HCT116 (cell line): ENCODE data around the gene ZCCHC2. TPM values are rescaled to one million over a fixed set of nuclear protein-coding genes. Genes with fewer than 3 reads are reported as not detected.

ENCODE experiments used
- ATAC-seq: fragments of 200-7000 bp; cut with Tn5 transposase; 2 replicates; pipeline ENCODE4 v1.9.1; 2020; ENCODE audit warnings: mild to moderate bottlenecking, moderate library complexity
- BruUV-seq: library from RNA; stranded (reverse); fragments of 400-500 nt; replicated peaks from 2 replicates; lab custom pipeline; 2021; lab: Mats Ljungman, UMichigan
- CTCF ChIA-PET: fragments of 300-600 bp; sonication (Branson Sonifier 250); formaldehyde crosslinking; loops from one replicate; lab custom pipeline; 2021; ENCODE audit warnings: antibody characterized with exemption; lab: Charles Lee
- POLR2A ChIA-PET: fragments of 300-600, 350-600 bp; sonication (Branson Sonifier 250); formaldehyde crosslinking; loops from one replicate; lab custom pipeline; 2021; ENCODE audit warnings: antibody characterized with exemption; lab: Charles Lee
- RAD21 ChIA-PET, 2 experiments: fragments of 300-600 bp; sonication (Branson Sonifier 250); formaldehyde crosslinking; loops; one replicate each; lab custom pipeline; 2023; ENCODE audit warnings: low total read pairs in 2 of 2; ENCODE audit not compliant: uncharacterized antibody in 2 of 2, unreplicated experiment in 2 of 2, low non-redundant PET in 1 of 2; lab: Charles Lee
- DNase-seq: peaks from one replicate; pipeline ENCODE4 v3.0.0-alpha.2; 2010; ENCODE audit warnings: low read depth, low spot score
- H2AFZ ChIP-seq: fragments of 200-600 bp; shearing (Covaris generic), sonication (generic); 2 replicates; pipeline ENCODE4 v1.6.1; 2017; ENCODE audit warnings: low read depth, mixed run types, mixed read lengths, antibody characterized with exemption, low read length; ENCODE audit not compliant: poor library complexity, severe bottlenecking
- H3K27ac ChIP-seq: 2 replicates; pipeline ENCODE4 v1.5.1; 2012; ENCODE audit warnings: low read depth, low read length
- H3K27me3 ChIP-seq: fragments of 200-600 bp; sonication (generic); 2 replicates; pipeline ENCODE4 v1.6.1; 2016; ENCODE audit warnings: mixed run types, low read length, mixed read lengths; ENCODE audit not compliant: insufficient read depth
- H3K36me3 ChIP-seq, 2 experiments: fragments of 200-500 bp in 1 of 2; fragments of 200-600 bp in 1 of 2; sonication (Bioruptor generic) in 1 of 2; sonication (generic) in 1 of 2; 2 replicates each; pipeline versions ENCODE4 v1.5.1 to v1.6.1; 2014 to 2016; ENCODE audit warnings: low read length in 2 of 2, inconsistent platforms in 1 of 2, mixed read lengths in 1 of 2, mixed run types in 1 of 2; ENCODE audit not compliant: insufficient read depth in 2 of 2, control insufficient read depth in 1 of 2
- H3K4me1 ChIP-seq, 2 experiments: fragments of 200-600 bp in 1 of 2; sonication (generic) in 1 of 2; 2 replicates each; pipeline versions ENCODE4 v1.5.1 to v1.6.1; 2012 to 2017; ENCODE audit warnings: low read length in 2 of 2, inconsistent platforms in 1 of 2, mild to moderate bottlenecking in 1 of 2, mixed read lengths in 1 of 2, mixed run types in 1 of 2, moderate library complexity in 1 of 2; ENCODE audit not compliant: insufficient read depth in 2 of 2, control insufficient read depth in 1 of 2
- H3K4me2 ChIP-seq: fragments of 200-600 bp; sonication (generic); 2 replicates; pipeline ENCODE4 v1.6.1; 2017; ENCODE audit warnings: mixed run types, low read length, mixed read lengths
- H3K4me3 ChIP-seq, 2 experiments: fragments of 200-600 bp in 1 of 2; sonication (generic) in 1 of 2; replicated peaks in 1 of 2; 2 replicates each; pipeline ENCODE4 v1.5.1; 2011 to 2016; ENCODE audit warnings: low read length in 2 of 2, control low read depth in 1 of 2, low read depth in 1 of 2, mild to moderate bottlenecking in 1 of 2, mixed read lengths in 1 of 2, mixed run types in 1 of 2
- H3K79me2 ChIP-seq: fragments of 200-600 bp; sonication (generic); 2 replicates; pipeline ENCODE4 v1.6.1; 2017; ENCODE audit warnings: mild to moderate bottlenecking, mixed run types, low read length, moderate library complexity, mixed read lengths; ENCODE audit not compliant: insufficient read depth
- H3K9ac ChIP-seq: fragments of 200-600 bp; sonication (generic); 2 replicates; pipeline ENCODE4 v1.6.1; 2016; ENCODE audit warnings: low read length, mixed read lengths
- H3K9me2 ChIP-seq: fragments of 200-600 bp; sonication (generic), shearing (Covaris generic); 2 replicates; pipeline ENCODE4 v1.6.1; 2017; ENCODE audit warnings: mixed run types, mild to moderate bottlenecking, moderate library complexity; ENCODE audit not compliant: insufficient read depth
- H3K9me3 ChIP-seq, 2 experiments: fragments of 200-500 bp in 1 of 2; fragments of 200-600 bp in 1 of 2; sonication (Bioruptor generic) in 1 of 2; sonication (generic) in 1 of 2; 2 replicates each; pipeline ENCODE4 v1.6.1; 2014 to 2017; ENCODE audit warnings: low read length in 2 of 2, mixed read lengths in 2 of 2, inconsistent platforms in 1 of 2, low read depth in 1 of 2, mild to moderate bottlenecking in 1 of 2, mixed run types in 1 of 2, moderate library complexity in 1 of 2; ENCODE audit not compliant: control insufficient read depth in 1 of 2, insufficient read depth in 1 of 2
- H4K20me1 ChIP-seq: fragments of 200-600 bp; sonication (generic), shearing (Covaris generic); 2 replicates; pipeline ENCODE4 v1.6.1; 2017; ENCODE audit warnings: mixed run types, mild to moderate bottlenecking, moderate library complexity; ENCODE audit not compliant: insufficient read depth
- CBX3 ChIP-seq: IDR thresholded peaks from 2 replicates; pipeline ENCODE4 v1.6.1; 2012; ENCODE audit warnings: low read depth
- CTCF ChIP-seq, 3 experiments: fragments of 200-600 bp in 1 of 3; sonication (generic) in 1 of 3; IDR thresholded peaks in 2 of 3; conservative IDR thresholded peaks in 1 of 3; 2 replicates each; pipeline ENCODE4 v1.5.1; 2012 to 2017; ENCODE audit warnings: low read depth in 2 of 3, low read length in 2 of 3, antibody characterized with exemption in 1 of 3, borderline replicate concordance in 1 of 3, control low read depth in 1 of 3, mild to moderate bottlenecking in 1 of 3, mixed read lengths in 1 of 3, mixed run types in 1 of 3, moderate library complexity in 1 of 3; ENCODE audit not compliant: insufficient read depth in 1 of 3
- EGR1 ChIP-seq: IDR thresholded peaks from 2 replicates; pipeline ENCODE4 v1.6.1; 2012; ENCODE audit warnings: low read depth
- ELF1 ChIP-seq: IDR thresholded peaks from 2 replicates; pipeline ENCODE4 v1.6.1; 2012; ENCODE audit warnings: low read depth, borderline replicate concordance
- EZH2phosphoT487 ChIP-seq: fragments of 200-600 bp; IDR thresholded peaks from 2 replicates; pipeline ENCODE4 v1.6.1; 2018; ENCODE audit warnings: antibody characterized with exemption, borderline replicate concordance
- FOSL1 ChIP-seq: IDR thresholded peaks from 2 replicates; pipeline ENCODE4 v1.6.1; 2012; ENCODE audit warnings: low read depth
- JUND ChIP-seq: IDR thresholded peaks from 2 replicates; pipeline ENCODE4 v1.6.1; 2012
- POLR2A ChIP-seq: IDR thresholded peaks from 2 replicates; pipeline ENCODE4 v1.7.0; 2011; ENCODE audit warnings: borderline replicate concordance; ENCODE audit not compliant: insufficient read depth, insufficient read length; ENCODE audit errors: extremely low read depth
- POLR2AphosphoS5 ChIP-seq: IDR thresholded peaks from 2 replicates; pipeline ENCODE4 v1.6.1; 2011; ENCODE audit warnings: mild to moderate bottlenecking, low read depth, low read length, moderate library complexity
- RAD21 ChIP-seq: IDR thresholded peaks from 2 replicates; pipeline ENCODE4 v1.6.1; 2012; ENCODE audit warnings: low read depth, mild to moderate bottlenecking
- REST ChIP-seq: IDR thresholded peaks from 2 replicates; pipeline ENCODE4 v1.6.1; 2012; ENCODE audit warnings: low read depth
- SRF ChIP-seq: IDR thresholded peaks from 2 replicates; pipeline ENCODE4 v1.6.1; 2012; ENCODE audit warnings: low read depth
- TCF7L2 ChIP-seq: IDR thresholded peaks from 2 replicates; pipeline ENCODE4 v1.7.0; 2011; ENCODE audit warnings: borderline replicate concordance, inconsistent platforms; ENCODE audit not compliant: insufficient read depth, insufficient read length; ENCODE audit errors: extremely low read depth
- YY1 ChIP-seq: IDR thresholded peaks from 2 replicates; pipeline ENCODE4 v1.6.1; 2011; ENCODE audit warnings: low read length, low read depth, moderate library complexity, mild to moderate bottlenecking; ENCODE audit not compliant: insufficient replicate concordance; ENCODE audit errors: extremely low read depth
- intact Hi-C: fragments of 100-400 bp; cut with micrococcal nuclease; formaldehyde crosslinking; loops from 2 replicates; pipeline ENCODE4 v1.10.0; 2022
- total RNA-seq: library from RNA; stranded (reverse); gene quantifications from one replicate; pipeline ENCODE4 v1.2.1, GENCODE V29; 2021; ENCODE audit not compliant: unreplicated experiment
- TF ChIP-seq, protein P1 (sequence below): IDR thresholded peaks from 2 replicates; pipeline ENCODE4 v1.6.1; 2011; ENCODE audit warnings: mild to moderate bottlenecking, low read length, moderate library complexity; ENCODE audit not compliant: insufficient replicate concordance; ENCODE audit errors: extremely low read depth

Gene ZCCHC2
- total RNA-seq, 1 experiment from 2014 or later: 17.7 TPM

GRCh38 chr18:62564044-62564443 lies 41.2 kb downstream of the ZCCHC2 start:
- Histone ChIP-seq H3K9me2 (no peaks in the 10 kb centered on the region), H3K27me3 (no peaks in the 10 kb centered on the region), H3K36me3 (peaks cover 10 to 19% of the 10 kb centered on the region in 2 experiments), H3K4me3 (no peak overlapping the region), H3K79me2 (no peaks in the 10 kb centered on the region), H2AFZ (no peak overlapping the region), H3K9ac (no peak overlapping the region), H3K4me2 (no peak overlapping the region), H3K27ac (no peak overlapping the region), H4K20me1 (no peaks in the 10 kb centered on the region), H3K4me1 (no peaks in the 10 kb centered on the region), H3K9me3 (no peaks in the 10 kb centered on the region)
- ChIA-PET POLR2A (no interaction called here), CTCF (no interaction called here), RAD21 (no interaction called here)
- DNase-seq: no peak
- no peak for ATAC-seq
- no peak for TF ChIP-seq REST
- TF ChIP-seq SRF: no peak
- TF ChIP-seq TCF7L2: no peak
- no peak for TF ChIP-seq CTCF (IDR thresholded peaks at IDR 0.05 in 2 of 3, conservative IDR thresholded peaks at IDR 0.05 in 1 of 3; ENCODE audit: borderline replicate concordance in 1 of 3, insufficient read depth in 1 of 3, low read depth in 2 of 3, low read length in 2 of 3)
- TF ChIP-seq YY1: no peak
- TF ChIP-seq, protein P1, sequence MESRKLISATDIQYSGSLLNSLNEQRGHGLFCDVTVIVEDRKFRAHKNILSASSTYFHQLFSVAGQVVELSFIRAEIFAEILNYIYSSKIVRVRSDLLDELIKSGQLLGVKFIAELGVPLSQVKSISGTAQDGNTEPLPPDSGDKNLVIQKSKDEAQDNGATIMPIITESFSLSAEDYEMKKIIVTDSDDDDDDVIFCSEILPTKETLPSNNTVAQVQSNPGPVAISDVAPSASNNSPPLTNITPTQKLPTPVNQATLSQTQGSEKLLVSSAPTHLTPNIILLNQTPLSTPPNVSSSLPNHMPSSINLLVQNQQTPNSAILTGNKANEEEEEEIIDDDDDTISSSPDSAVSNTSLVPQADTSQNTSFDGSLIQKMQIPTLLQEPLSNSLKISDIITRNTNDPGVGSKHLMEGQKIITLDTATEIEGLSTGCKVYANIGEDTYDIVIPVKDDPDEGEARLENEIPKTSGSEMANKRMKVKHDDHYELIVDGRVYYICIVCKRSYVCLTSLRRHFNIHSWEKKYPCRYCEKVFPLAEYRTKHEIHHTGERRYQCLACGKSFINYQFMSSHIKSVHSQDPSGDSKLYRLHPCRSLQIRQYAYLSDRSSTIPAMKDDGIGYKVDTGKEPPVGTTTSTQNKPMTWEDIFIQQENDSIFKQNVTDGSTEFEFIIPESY: no peak
- no peak for TF ChIP-seq EGR1
- no peak for TF ChIP-seq RAD21
- TF ChIP-seq POLR2AphosphoS5: no peak
- no peak for TF ChIP-seq ELF1
- TF ChIP-seq POLR2A: no peak
- no peak for TF ChIP-seq EZH2phosphoT487
- no peak for TF ChIP-seq FOSL1
- no peak for TF ChIP-seq JUND
- no peak for TF ChIP-seq CBX3
- intact Hi-C loops: no loop called here
- BruUV-seq: no TSS peak
